OCI-M2 (cell line): ENCODE measurements around the gene TBL3.
"Not testable (repeated sequence)": the region's sequence is repeated elsewhere in the genome, so short reads cannot be mapped to it uniquely, and the experiment has no call there.

Source experiments
- DNase-seq: peaks from one replicate; lab custom pipeline; 2025; ENCODE audit not compliant: unreplicated experiment; lab: John Stamatoyannopoulos, UW

TBL3 gene

GRCh38 chr16:1998852-1999801 lies 27.3 kb downstream of the TBL3 start:
- no peak for DNase-seq

GRCh38 chr16:1999866-2000514 lies 28.1 kb downstream of the TBL3 start:
- no peak for DNase-seq

- DNase-seq: no peak
Observed at GRCh38 chr16:2001035-2001434, 29.2 kb downstream of the TBL3 start.

GRCh38 chr16:2001456-2002355 lies 29.9 kb downstream of the TBL3 start:
- no peak for DNase-seq

- no peak for DNase-seq
Observed at GRCh38 chr16:2002406-2003230, 30.8 kb downstream of the TBL3 start.

- no peak for DNase-seq
Observed at GRCh38 chr16:2003231-2003826, 31.5 kb downstream of the TBL3 start.

GRCh38 chr16:2003827-2004641 lies 32.2 kb downstream of the TBL3 start:
- no peak for DNase-seq

- DNase-seq: no peak
Observed at GRCh38 chr16:2004795-2005517, 33.1 kb downstream of the TBL3 start.

GRCh38 chr16:2005646-2006045 lies 33.8 kb downstream of the TBL3 start:
- DNase-seq: no peak

GRCh38 chr16:2006317-2006716 lies 34.5 kb downstream of the TBL3 start:
- no peak for DNase-seq

- no peak for DNase-seq
Observed at GRCh38 chr16:2007081-2007836, 35.4 kb downstream of the TBL3 start.

- DNase-seq: no peak
Observed at GRCh38 chr16:2008009-2008526, 36.2 kb downstream of the TBL3 start.

GRCh38 chr16:2008631-2009163 lies 36.8 kb downstream of the TBL3 start:
- no peak for DNase-seq

- DNase-seq: no peak
Observed at GRCh38 chr16:2009164-2009711, 37.4 kb downstream of the TBL3 start.

GRCh38 chr16:2009791-2010510 lies 38.1 kb downstream of the TBL3 start, which contains the start of gene ZNF598:
TSS of gene ZNF598 (minus strand) at chr16:2009821.
- DNase-seq: no peak

GRCh38 chr16:2011726-2012125 lies 39.9 kb downstream of the TBL3 start:
- DNase-seq: not testable (repeated sequence)
